H1 (cell line): ENCODE results near the gene KRTAP1-5. TPM values are rescaled to one million over a fixed set of nuclear protein-coding genes. Genes with fewer than 3 reads are reported as not detected.
A peak's percentile ranks its signal among the peaks of the same experiment; 100 is the strongest.

Experiments
- CTCF ChIA-PET: fragments of 300-600 bp; sonication (Branson Sonifier 250); formaldehyde crosslinking; loops from one replicate; lab custom pipeline; 2021; ENCODE audit not compliant: partially characterized antibody; lab: Charles Lee
- POLR2A ChIA-PET: fragments of 300-600 bp; sonication (Branson Sonifier 250); formaldehyde crosslinking; loops from one replicate; lab custom pipeline; 2021; ENCODE audit warnings: inconsistent platforms; ENCODE audit not compliant: partially characterized antibody; lab: Charles Lee
- DNase-seq, 2 experiments: peaks; one replicate each; pipeline versions ENCODE4 v3.0.0 to v3.0.0-alpha.2; 2010 to 2022; ENCODE audit warnings: low spot score in 2 of 2, low read depth in 1 of 2, mixed read lengths in 1 of 2
- FAIRE-seq: peaks from 2 replicates; lab custom pipeline; 2011; peaks lifted over from hg19 to GRCh38; lab: Jason Lieb, UNC
- H2AFZ ChIP-seq: 2 replicates; pipeline ENCODE4 v1.8.1; 2012; ENCODE audit warnings: low read length, inconsistent platforms
- H2AK5ac ChIP-seq: 2 replicates; pipeline ENCODE4 v1.6.1; 2013; ENCODE audit warnings: low read depth, low read length
- H2BK120ac ChIP-seq: replicated peaks from 2 replicates; pipeline ENCODE3; 2013; ENCODE audit warnings: low read depth, low read length, inconsistent platforms
- H2BK12ac ChIP-seq: 2 replicates; pipeline ENCODE4 v1.6.1; 2013; ENCODE audit warnings: low read depth, low read length
- H2BK15ac ChIP-seq: 2 replicates; pipeline ENCODE4 v1.6.1; 2013; ENCODE audit warnings: low read length
- H2BK20ac ChIP-seq: 2 replicates; pipeline ENCODE4 v1.6.1; 2013; ENCODE audit warnings: low read length
- H2BK5ac ChIP-seq: 2 replicates; pipeline ENCODE4 v1.6.1; 2013; ENCODE audit warnings: low read depth, low read length
- H3K14ac ChIP-seq: 2 replicates; pipeline ENCODE4 v1.6.1; 2013; ENCODE audit warnings: inconsistent platforms; ENCODE audit not compliant: insufficient read length
- H3K18ac ChIP-seq: 2 replicates; pipeline ENCODE4 v1.6.1; 2013; ENCODE audit warnings: low read length; ENCODE audit errors: extremely low read depth
- H3K23ac ChIP-seq: 2 replicates; pipeline ENCODE4 v1.6.1; 2013; ENCODE audit warnings: inconsistent platforms; ENCODE audit not compliant: insufficient read length
- H3K23me2 ChIP-seq: 2 replicates; pipeline ENCODE4 v1.6.1; 2013; ENCODE audit warnings: low read depth, low read length
- H3K27ac ChIP-seq: 2 replicates; pipeline ENCODE4 v1.6.1; 2011; ENCODE audit warnings: low read depth, low read length, inconsistent platforms
- H3K27me3 ChIP-seq, 4 experiments: replicated peaks in 1 of 4; 1 replicate in 1 of 4; 2 replicates in 3 of 4; pipeline versions ENCODE4 v1.6.1 to v1.8.1; 2011 to 2013; ENCODE audit warnings: low read length in 3 of 4, mild to moderate bottlenecking in 3 of 4, inconsistent platforms in 2 of 4, mixed read lengths in 2 of 4, moderate library complexity in 1 of 4; ENCODE audit not compliant: control insufficient read depth in 3 of 4, insufficient read depth in 3 of 4; ENCODE audit errors: extremely low read depth in 1 of 4
- H3K36me3 ChIP-seq, 4 experiments: 2 replicates each; pipeline versions ENCODE4 v1.6.1 to v1.8.1; 2011 to 2013; ENCODE audit warnings: mild to moderate bottlenecking in 4 of 4, low read length in 3 of 4, moderate library complexity in 2 of 4, control low read depth in 1 of 4, inconsistent platforms in 1 of 4; ENCODE audit not compliant: insufficient read depth in 4 of 4, control insufficient read depth in 2 of 4
- H3K4ac ChIP-seq: replicated peaks from 2 replicates; pipeline ENCODE3; 2013; ENCODE audit warnings: low read length, low read depth, mixed read lengths, inconsistent platforms; ENCODE audit not compliant: insufficient read length
- H3K4me1 ChIP-seq, 4 experiments: replicated peaks in 1 of 4; 1 replicate in 1 of 4; 2 replicates in 3 of 4; pipeline versions ENCODE4 v1.6.1 to v1.8.1; 2011 to 2013; ENCODE audit warnings: low read length in 3 of 4, inconsistent platforms in 2 of 4, mixed read lengths in 1 of 4; ENCODE audit not compliant: insufficient read depth in 4 of 4, control insufficient read depth in 3 of 4
- H3K4me2 ChIP-seq, 2 experiments: 2 replicates each; pipeline versions ENCODE4 v1.6.1 to v1.8.1; 2011 to 2013; ENCODE audit warnings: low read depth in 2 of 2, low read length in 2 of 2, control low read depth in 1 of 2, inconsistent platforms in 1 of 2, mild to moderate bottlenecking in 1 of 2; ENCODE audit not compliant: insufficient read depth in 1 of 2
- H3K4me3 ChIP-seq, 4 experiments: fragments of 200-600, 300-600 bp in 1 of 4; sonication (generic), shearing (Covaris generic), sonication (Bioruptor Twin) in 1 of 4; 2 replicates each; pipeline versions ENCODE4 v1.5.1 to v1.8.1; 2011 to 2016; ENCODE audit warnings: low read length in 4 of 4, low read depth in 3 of 4, control low read depth in 2 of 4, inconsistent platforms in 2 of 4, mild to moderate bottlenecking in 2 of 4, mixed read lengths in 1 of 4, moderate library complexity in 1 of 4; ENCODE audit not compliant: insufficient read depth in 2 of 4; ENCODE audit errors: extremely low read depth in 1 of 4
- H3K56ac ChIP-seq: replicated peaks from 2 replicates; pipeline ENCODE3; 2013; ENCODE audit warnings: low read depth, mild to moderate bottlenecking, mixed read lengths, low read length, inconsistent platforms; ENCODE audit not compliant: insufficient read length
- H3K79me1 ChIP-seq: 2 replicates; pipeline ENCODE4 v1.6.1; 2013; ENCODE audit warnings: low read depth, low read length, control low read depth
- H3K79me2 ChIP-seq, 2 experiments: 2 replicates each; pipeline versions ENCODE4 v1.6.1 to v1.8.1; 2012 to 2013; ENCODE audit warnings: low read length in 2 of 2, mild to moderate bottlenecking in 2 of 2, inconsistent platforms in 1 of 2; ENCODE audit not compliant: insufficient read depth in 2 of 2, control insufficient read depth in 1 of 2
- H3K9ac ChIP-seq, 4 experiments: replicated peaks in 1 of 4; 1 replicate in 1 of 4; 2 replicates in 3 of 4; pipeline versions ENCODE4 v1.6.1 to v1.8.1; 2011 to 2013; ENCODE audit warnings: low read depth in 3 of 4, low read length in 3 of 4, control low read depth in 2 of 4, mild to moderate bottlenecking in 2 of 4, moderate library complexity in 2 of 4, inconsistent platforms in 1 of 4; ENCODE audit errors: extremely low read depth in 1 of 4
- H3K9me3 ChIP-seq, 2 experiments: 2 replicates each; pipeline versions ENCODE4 v1.6.1 to v1.8.1; 2012 to 2013; ENCODE audit warnings: mild to moderate bottlenecking in 2 of 2, moderate library complexity in 2 of 2, control low read depth in 1 of 2, inconsistent platforms in 1 of 2, low read depth in 1 of 2, low read length in 1 of 2, mixed read lengths in 1 of 2; ENCODE audit not compliant: insufficient read depth in 2 of 2
- H4K20me1 ChIP-seq, 2 experiments: replicated peaks in 1 of 2; 2 replicates each; pipeline versions ENCODE3 to v1.8.1; 2011 to 2013; ENCODE audit warnings: inconsistent platforms in 2 of 2, low read length in 2 of 2, mild to moderate bottlenecking in 1 of 2; ENCODE audit not compliant: insufficient read depth in 2 of 2, control insufficient read depth in 1 of 2
- H4K5ac ChIP-seq: 2 replicates; pipeline ENCODE4 v1.6.1; 2013; ENCODE audit warnings: low read length, low read depth, mixed read lengths, inconsistent platforms; ENCODE audit not compliant: insufficient read length
- H4K8ac ChIP-seq: 2 replicates; pipeline ENCODE4 v1.8.0; 2013; ENCODE audit warnings: mild to moderate bottlenecking, moderate library complexity, low read length, inconsistent platforms; ENCODE audit not compliant: insufficient read depth; ENCODE audit errors: extremely low read depth
- H4K91ac ChIP-seq: replicated peaks from 2 replicates; pipeline ENCODE3; 2013; ENCODE audit warnings: low read length, mixed read lengths, inconsistent platforms; ENCODE audit not compliant: insufficient read length
- KDM1A ChIP-seq: fragments of 200-600, 300-600 bp; sonication (generic); IDR thresholded peaks from 2 replicates; pipeline ENCODE4 v1.7.1; 2016; ENCODE audit warnings: mild to moderate bottlenecking, low read length, borderline replicate concordance
- WGBS, 2 experiments: shearing (Covaris generic) in 1 of 2; methylation state at CpG; one replicate each; pipeline versions ENCODE4 v1.1.6 to v1.1.7; 2013 to 2015; ENCODE audit warnings: low lambda C conversion rate in 2 of 2, mixed read lengths in 2 of 2, inconsistent platforms in 1 of 2, low coverage in 1 of 2, missing lambda C conversion rate in 1 of 2; ENCODE audit not compliant: insufficient replicate concordance in 2 of 2, insufficient coverage in 1 of 2, insufficient read length in 1 of 2; ENCODE audit errors: extremely low coverage in 1 of 2, missing lambda C conversion rate in 1 of 2; 5-methylcytosine and 5-hydroxymethylcytosine counted together
- polyA plus RNA-seq, 7 experiments: library from polyadenylated mRNA; depleted of rRNA in 3 of 7; stranded (reverse) in 5 of 7; unstranded in 2 of 7; fragments of >200 nt in 5 of 7; fragments of 200-250 nt in 2 of 7; gene quantifications; 1 replicate in 5 of 7; 2 replicates in 1 of 7; 4 replicates in 1 of 7; pipeline versions ENCODE4 v1.2.1 to v1.2.3, GENCODE V29; 2011 to 2013; ENCODE audit warnings: missing spikeins in 2 of 7, mixed read lengths in 2 of 7
- total RNA-seq: library from RNA; stranded (reverse); fragmentation: NEBNext Ultra II Directional; extraction: Animal tissue kit (Norgen Biotek cat#: 25700); gene quantifications from 2 replicates; pipeline ENCODE4 v1.2.1, GENCODE V29; 2021
- TF ChIP-seq, protein P1 (sequence below): IDR thresholded peaks from 2 replicates; pipeline ENCODE4 v1.6.1; 2012; ENCODE audit warnings: low read length, inconsistent platforms

Gene KRTAP1-5
- total and polyA plus RNA-seq, 2 of the 8 experiments (the other 6 are each of a cell fraction or from before 2014, with no cell fraction given) = not detected

DNA sequence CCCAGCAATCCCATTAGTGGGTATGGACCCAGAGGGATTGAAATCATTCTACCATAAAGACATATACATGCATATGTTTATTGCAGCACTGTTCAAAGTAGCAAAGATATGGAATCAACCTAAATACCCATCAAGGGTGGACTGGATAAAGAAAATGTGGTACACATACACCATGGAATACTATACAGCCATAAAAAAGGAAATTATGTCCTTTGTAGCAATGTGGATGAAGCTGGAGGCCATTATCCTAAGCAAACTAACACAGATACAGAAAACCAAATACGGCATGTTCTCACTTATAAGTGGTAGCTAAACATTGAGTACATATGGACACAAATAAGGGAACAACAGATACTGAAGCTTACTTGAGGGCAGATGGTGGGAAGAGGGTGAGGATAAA is 30.5 kb upstream of the KRTAP1-5 start:
- 0 out of 4 replicates have a peak, but pooled peaks cover 0 to 4% of the 10 kb centered on the region in 2 experiments for H3K9me3 ChIP-seq
- no peak overlapping the region for H3K9ac ChIP-seq
- H3K4me3 ChIP-seq = no peak overlapping the region
- ChIA-PET POLR2A (no interaction called here), CTCF (no interaction called here)
- no peak overlapping the region for H2BK20ac ChIP-seq
- no peaks in the 10 kb centered on the region for H4K20me1 ChIP-seq
- no peaks in the 10 kb centered on the region for H3K23me2 ChIP-seq
- H3K27me3 ChIP-seq = no peaks in the 10 kb centered on the region
- no peak overlapping the region for H4K5ac ChIP-seq
- no peak overlapping the region for H3K14ac ChIP-seq
- H3K4ac ChIP-seq = no peak overlapping the region
- no peak overlapping the region for H2BK120ac ChIP-seq
- no peak overlapping the region for H2BK15ac ChIP-seq
- WGBS, 2 experiments = 85% methylated on average over 1 of the region's 1 CpG; no CpG with 5 or more reads in 1 of the 2 experiments
- H2BK5ac ChIP-seq = no peak overlapping the region
- no peak overlapping the region for H3K27ac ChIP-seq
- no peaks in the 10 kb centered on the region for H3K79me2 ChIP-seq
- FAIRE-seq (no peak), DNase-seq (no peak)
- H3K4me1 ChIP-seq = no peaks in the 10 kb centered on the region
- H3K79me1 ChIP-seq = no peaks in the 10 kb centered on the region
- H2AK5ac ChIP-seq = no peak overlapping the region
- H4K91ac ChIP-seq = no peak overlapping the region
- no peak overlapping the region for H3K23ac ChIP-seq
- H3K18ac ChIP-seq = no peak overlapping the region
- no peak overlapping the region for H4K8ac ChIP-seq
- no peaks in the 10 kb centered on the region for H3K36me3 ChIP-seq
- H2BK12ac ChIP-seq = no peak overlapping the region
- H3K4me2 ChIP-seq = no peak overlapping the region
- no peak overlapping the region for H2AFZ ChIP-seq
- TF ChIP-seq KDM1A = 0 out of 2 replicates have a peak, but pooled peaks have one; percentile 36
- TF ChIP-seq, protein P1, sequence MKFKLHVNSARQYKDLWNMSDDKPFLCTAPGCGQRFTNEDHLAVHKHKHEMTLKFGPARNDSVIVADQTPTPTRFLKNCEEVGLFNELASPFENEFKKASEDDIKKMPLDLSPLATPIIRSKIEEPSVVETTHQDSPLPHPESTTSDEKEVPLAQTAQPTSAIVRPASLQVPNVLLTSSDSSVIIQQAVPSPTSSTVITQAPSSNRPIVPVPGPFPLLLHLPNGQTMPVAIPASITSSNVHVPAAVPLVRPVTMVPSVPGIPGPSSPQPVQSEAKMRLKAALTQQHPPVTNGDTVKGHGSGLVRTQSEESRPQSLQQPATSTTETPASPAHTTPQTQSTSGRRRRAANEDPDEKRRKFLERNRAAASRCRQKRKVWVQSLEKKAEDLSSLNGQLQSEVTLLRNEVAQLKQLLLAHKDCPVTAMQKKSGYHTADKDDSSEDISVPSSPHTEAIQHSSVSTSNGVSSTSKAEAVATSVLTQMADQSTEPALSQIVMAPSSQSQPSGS = no peak
- H3K56ac ChIP-seq = no peak overlapping the region
